HepG2 (cell line): ENCODE results near the gene FGFR3. TPM values are rescaled to one million over a fixed set of nuclear protein-coding genes. Genes with fewer than 3 reads are reported as not detected.

Experiments used
- CSRNP1 ChIP-seq: sonication (generic); formaldehyde crosslinking; IDR thresholded peaks from 2 replicates; pipeline ENCODE4 v1.8.1; 2023; ENCODE audit warnings: mild to moderate bottlenecking, missing genetic modification reagents
- FOXM1 ChIP-seq: sonication (generic); formaldehyde crosslinking; IDR thresholded peaks from 2 replicates; pipeline ENCODE4 v1.5.0; 2020; ENCODE audit warnings: missing genetic modification reagents
- KAT2B ChIP-seq: fragments of 150-350 bp; IDR thresholded peaks from 2 replicates; pipeline ENCODE4 v1.6.1; 2014; ENCODE audit warnings: low read depth, low read length, borderline replicate concordance
- MAF1 ChIP-seq: sonication (generic); formaldehyde crosslinking; IDR thresholded peaks from 2 replicates; pipeline ENCODE4 v1.5.0; 2020; ENCODE audit warnings: missing genetic modification reagents, borderline replicate concordance
- MYPOP ChIP-seq: sonication (generic); formaldehyde crosslinking; IDR thresholded peaks from 2 replicates; pipeline ENCODE4 v1.8.1; 2023; ENCODE audit warnings: mild to moderate bottlenecking, moderate library complexity, missing genetic modification reagents
- NAIF1 ChIP-seq: sonication (generic); formaldehyde crosslinking; IDR thresholded peaks from 2 replicates; pipeline ENCODE4 v1.5.0; 2020; ENCODE audit warnings: mild to moderate bottlenecking, missing genetic modification reagents, borderline replicate concordance
- NONO ChIP-seq, 2 experiments: fragments of 450-650 bp in 1 of 2; sonication (generic) in 1 of 2; formaldehyde crosslinking in 1 of 2; IDR thresholded peaks in 1 of 2; conservative IDR thresholded peaks in 1 of 2; 2 replicates each; pipeline versions ENCODE4 v1.6.1 to v1.8.0; 2017 to 2022; ENCODE audit warnings: mild to moderate bottlenecking in 1 of 2, missing genetic modification reagents in 1 of 2, moderate library complexity in 1 of 2
- POLR2A ChIP-seq, 2 experiments: IDR thresholded peaks; 2 replicates each; pipeline ENCODE4 v1.6.1; 2011; ENCODE audit warnings: low read depth in 2 of 2, low read length in 2 of 2, mild to moderate bottlenecking in 1 of 2, moderate library complexity in 1 of 2; ENCODE audit not compliant: insufficient read depth in 1 of 2
- ZBTB42 ChIP-seq: sonication (generic); formaldehyde crosslinking; IDR thresholded peaks from 2 replicates; pipeline ENCODE4 v1.5.0; 2020; ENCODE audit warnings: mild to moderate bottlenecking, missing genetic modification reagents
- ZC3H4 ChIP-seq: sonication (generic); formaldehyde crosslinking; IDR thresholded peaks from 2 replicates; pipeline ENCODE4 v1.4.0; 2020; ENCODE audit warnings: missing genetic modification reagents, borderline replicate concordance
- ZEB1 ChIP-seq: IDR thresholded peaks from 2 replicates; pipeline ENCODE4 v1.6.1; 2012; ENCODE audit warnings: mild to moderate bottlenecking, low read depth, inconsistent platforms; ENCODE audit not compliant: insufficient replicate concordance
- ZNF142 ChIP-seq: sonication (generic); formaldehyde crosslinking; IDR thresholded peaks from 2 replicates; pipeline ENCODE4 v1.4.0; 2020; ENCODE audit warnings: missing genetic modification reagents
- ZNF24 ChIP-seq: fragments of 450-650 bp; IDR thresholded peaks from 2 replicates; pipeline ENCODE4 v1.6.1; 2017; ENCODE audit warnings: antibody characterized with exemption, mild to moderate bottlenecking
- ZNF296 ChIP-seq: sonication (generic); formaldehyde crosslinking; conservative IDR thresholded peaks from 2 replicates; pipeline ENCODE4 v1.5.0; 2020; ENCODE audit warnings: mild to moderate bottlenecking, missing genetic modification reagents
- ZNF446 ChIP-seq: sonication (generic); formaldehyde crosslinking; IDR thresholded peaks from 2 replicates; pipeline ENCODE4 v1.5.0; 2020; ENCODE audit warnings: mild to moderate bottlenecking, missing genetic modification reagents
- ZNF451 ChIP-seq: sonication (generic); formaldehyde crosslinking; IDR thresholded peaks from 2 replicates; pipeline ENCODE4 v1.5.0; 2020; ENCODE audit warnings: mild to moderate bottlenecking, missing genetic modification reagents
- ZNF563 ChIP-seq: sonication (generic); formaldehyde crosslinking; IDR thresholded peaks from 2 replicates; pipeline ENCODE4 v1.8.0; 2022; ENCODE audit warnings: mild to moderate bottlenecking, moderate library complexity, missing genetic modification reagents
- ZNF773 ChIP-seq: sonication (generic); formaldehyde crosslinking; IDR thresholded peaks from 2 replicates; pipeline ENCODE4 v1.4.0; 2020; ENCODE audit warnings: missing genetic modification reagents, borderline replicate concordance
- ZSCAN12 ChIP-seq: sonication (generic); formaldehyde crosslinking; IDR thresholded peaks from 2 replicates; pipeline ENCODE4 v1.9.0; 2021; ENCODE audit warnings: mild to moderate bottlenecking, missing genetic modification reagents
- polyA plus RNA-seq, 8 experiments: library from polyadenylated mRNA; depleted of rRNA in 3 of 8; stranded (reverse) in 7 of 8; unstranded in 1 of 8; fragments of >200 nt; fragmentation: Illumina TruSeq in 4 of 8; extraction: Trizol in 4 of 8; gene quantifications; 2 replicates each; pipeline versions ENCODE4 v1.2.1 to v1.2.3, GENCODE V29; 2011 to 2016; ENCODE audit warnings: low read depth in 4 of 8, missing spikeins in 1 of 8, mixed read lengths in 1 of 8; ENCODE audit not compliant: insufficient read depth in 1 of 8
- total RNA-seq, 5 experiments: library from RNA; depleted of rRNA; stranded (reverse); fragments of >200 nt; fragmentation: Illumina TruSeq; extraction: Trizol; gene quantifications; 2 replicates each; pipeline ENCODE4 v1.2.3, GENCODE V29; 2016; ENCODE audit warnings: low read depth in 1 of 5
- TF ChIP-seq, protein P1 (sequence below): sonication (generic); formaldehyde crosslinking; IDR thresholded peaks from 2 replicates; pipeline ENCODE4 v1.4.0; 2020; ENCODE audit warnings: missing genetic modification reagents, borderline replicate concordance

The FGFR3 gene
- total and polyA plus RNA-seq, 2 of the 13 experiments (the other 11 are each of a cell fraction or from before 2014, with no cell fraction given), result 103 to 109 TPM

DNA sequence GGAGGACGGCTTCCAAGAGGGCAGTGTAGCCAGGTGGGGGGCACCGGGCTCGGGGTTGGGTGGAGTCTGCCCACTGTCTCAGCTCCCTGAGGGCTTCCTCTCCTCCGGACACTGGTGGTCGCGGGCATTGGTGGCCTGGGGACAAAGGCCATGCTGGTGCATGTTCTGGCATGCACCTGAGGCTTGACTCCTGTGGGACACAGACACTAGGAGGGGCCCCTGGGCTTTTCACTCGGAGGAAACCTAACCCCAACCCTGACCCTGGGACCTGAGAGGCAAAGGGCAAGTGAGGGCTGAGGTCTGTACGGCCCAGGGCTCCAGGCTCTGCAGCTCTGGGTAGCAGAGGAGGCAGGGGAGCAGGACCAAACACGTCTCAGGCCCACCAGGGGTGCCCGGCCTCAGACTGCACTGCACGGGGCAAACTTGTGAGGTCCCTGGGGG lies 22.3 kb upstream of the FGFR3 start (continued):
- TF ChIP-seq ZC3H4 (CRISPR knock-in tag), result no peak
- TF ChIP-seq KAT2B, result no peak
- no peak for TF ChIP-seq ZNF446 (CRISPR knock-in tag)
- no peak for TF ChIP-seq ZNF563 (CRISPR knock-in tag)
- no peak for TF ChIP-seq MYPOP (CRISPR knock-in tag)
- no peak for TF ChIP-seq CSRNP1
- TF ChIP-seq MAF1 (CRISPR knock-in tag), result no peak
- TF ChIP-seq ZSCAN12 (CRISPR knock-in tag), result no peak
- no peak for TF ChIP-seq ZEB1
- TF ChIP-seq ZNF296, result no peak
- no peak; the same call in 1 of the 2 replicates for TF ChIP-seq ZBTB42 (CRISPR knock-in tag)
- no peak for TF ChIP-seq NAIF1 (CRISPR knock-in tag)
- TF ChIP-seq, protein P1, sequence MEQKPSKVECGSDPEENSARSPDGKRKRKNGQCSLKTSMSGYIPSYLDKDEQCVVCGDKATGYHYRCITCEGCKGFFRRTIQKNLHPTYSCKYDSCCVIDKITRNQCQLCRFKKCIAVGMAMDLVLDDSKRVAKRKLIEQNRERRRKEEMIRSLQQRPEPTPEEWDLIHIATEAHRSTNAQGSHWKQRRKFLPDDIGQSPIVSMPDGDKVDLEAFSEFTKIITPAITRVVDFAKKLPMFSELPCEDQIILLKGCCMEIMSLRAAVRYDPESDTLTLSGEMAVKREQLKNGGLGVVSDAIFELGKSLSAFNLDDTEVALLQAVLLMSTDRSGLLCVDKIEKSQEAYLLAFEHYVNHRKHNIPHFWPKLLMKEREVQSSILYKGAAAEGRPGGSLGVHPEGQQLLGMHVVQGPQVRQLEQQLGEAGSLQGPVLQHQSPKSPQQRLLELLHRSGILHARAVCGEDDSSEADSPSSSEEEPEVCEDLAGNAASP (CRISPR knock-in tag), result peak; percentile 90; the same call in 1 of the 2 replicates
- TF ChIP-seq ZNF24, result no peak
- no peak for TF ChIP-seq NONO (IDR thresholded peaks at IDR 0.05)
- no peak for TF ChIP-seq NONO (CRISPR knock-in tag; conservative IDR thresholded peaks at IDR 0.05)
- no peak for TF ChIP-seq ZNF773
- peak; percentile 63; the same call in 1 of the 2 replicates for TF ChIP-seq ZNF451
- no peak for TF ChIP-seq POLR2A (IDR thresholded peaks at IDR 0.05; ENCODE audit: insufficient read depth in 1 of 2, low read depth in 2 of 2, low read length in 2 of 2)
- TF ChIP-seq ZNF142 (CRISPR knock-in tag), result no peak
- no peak for TF ChIP-seq FOXM1 (CRISPR knock-in tag)
